HEK293 (cell line): ENCODE data around the gene MRPL32.

ENCODE experiments used
- CTCF ChIA-PET: fragments of 350-600 bp; formaldehyde crosslinking; extraction: SDS; loops from one replicate; lab custom pipeline; 2021; ENCODE audit warnings: antibody characterized with exemption; lab: Yijun Ruan, JAX
- POLR2A ChIA-PET: fragments of 300-600 bp; formaldehyde crosslinking; extraction: SDS; loops from one replicate; lab custom pipeline; 2020; ENCODE audit warnings: antibody characterized with exemption, inconsistent platforms; lab: Yijun Ruan, JAX
- H3K27ac ChIP-seq: fragments of 200-500 bp; sonication (Bioruptor generic); 2 replicates; pipeline ENCODE4 v1.5.1; 2014; ENCODE audit warnings: low read depth, low read length, control low read depth, inconsistent platforms; ENCODE audit errors: extremely low read depth
- H3K36me3 ChIP-seq, 2 experiments: fragments of 200-500 bp in 1 of 2; sonication (Bioruptor generic) in 1 of 2; 1 replicate in 1 of 2; 2 replicates in 1 of 2; pipeline ENCODE4 v1.5.1; 2014 to 2017; ENCODE audit warnings: inconsistent platforms in 2 of 2, low read length in 2 of 2; ENCODE audit not compliant: control insufficient read depth in 2 of 2, insufficient read depth in 1 of 2
- H3K4me1 ChIP-seq: fragments of 200-500 bp; sonication (Bioruptor generic); 2 replicates; pipeline ENCODE4 v1.5.1; 2014; ENCODE audit warnings: mild to moderate bottlenecking, low read length, inconsistent platforms; ENCODE audit not compliant: control insufficient read depth, insufficient read depth
- H3K4me3 ChIP-seq: 2 replicates; pipeline ENCODE4 v1.5.1; 2011; ENCODE audit warnings: low read depth, mild to moderate bottlenecking, control low read depth, low read length, moderate library complexity
- H3K9me3 ChIP-seq: fragments of 200-500 bp; sonication (Bioruptor generic); 2 replicates; pipeline ENCODE4 v1.5.1; 2014; ENCODE audit warnings: low read depth, low read length, inconsistent platforms; ENCODE audit not compliant: control insufficient read depth, insufficient read depth
- GFI1B ChIP-seq: fragments of 450-650 bp; formaldehyde crosslinking; IDR thresholded peaks from 2 replicates; pipeline ENCODE4 v1.5.1; 2016; ENCODE audit warnings: missing biosample characterization, missing genetic modification characterization
- HIC1 ChIP-seq: fragments of 450-650 bp; formaldehyde crosslinking; IDR thresholded peaks from 2 replicates; pipeline ENCODE4 v1.5.1; 2016; ENCODE audit warnings: missing biosample characterization, missing genetic modification characterization
- IKZF3 ChIP-seq: fragments of 450-650 bp; IDR thresholded peaks from 2 replicates; pipeline ENCODE4 v1.5.0; 2018; ENCODE audit warnings: missing biosample characterization, mild to moderate bottlenecking, missing genetic modification characterization, moderate library complexity
- KLF10 ChIP-seq: fragments of 450-650 bp; IDR thresholded peaks from 2 replicates; pipeline ENCODE4 v1.5.1; 2018; ENCODE audit warnings: missing biosample characterization, mild to moderate bottlenecking, missing genetic modification characterization
- KLF8 ChIP-seq: fragments of 450-650 bp; formaldehyde crosslinking; IDR thresholded peaks from 2 replicates; pipeline ENCODE4 v1.5.1; 2016; ENCODE audit warnings: missing biosample characterization, missing genetic modification characterization
- MYNN ChIP-seq: fragments of 450-650 bp; formaldehyde crosslinking; IDR thresholded peaks from 2 replicates; pipeline ENCODE4 v1.5.1; 2016; ENCODE audit warnings: missing biosample characterization, missing genetic modification characterization, borderline replicate concordance
- MZF1 ChIP-seq: fragments of 450-650 bp; formaldehyde crosslinking; IDR thresholded peaks from 2 replicates; pipeline ENCODE4 v1.5.1; 2017; ENCODE audit warnings: missing biosample characterization, missing genetic modification characterization, borderline replicate concordance
- PRDM10 ChIP-seq: fragments of 450-650 bp; formaldehyde crosslinking; IDR thresholded peaks from 2 replicates; pipeline ENCODE4 v1.5.1; 2016; ENCODE audit warnings: missing biosample characterization, missing genetic modification characterization
- RBAK ChIP-seq: fragments of 450-650 bp; formaldehyde crosslinking; IDR thresholded peaks from 2 replicates; pipeline ENCODE4 v1.5.1; 2016; ENCODE audit warnings: missing biosample characterization, missing genetic modification characterization
- SETDB1 ChIP-seq: IDR thresholded peaks from one replicate; pipeline ENCODE4 v1.6.1; 2017; ENCODE audit warnings: mild to moderate bottlenecking, low read length, moderate library complexity, mixed read lengths; ENCODE audit not compliant: insufficient read length
- ZBTB20 ChIP-seq: fragments of 450-650 bp; formaldehyde crosslinking; IDR thresholded peaks from 2 replicates; pipeline ENCODE4 v1.5.1; 2016; ENCODE audit warnings: missing biosample characterization, missing genetic modification characterization
- ZNF140 ChIP-seq: fragments of 450-650 bp; formaldehyde crosslinking; IDR thresholded peaks from 2 replicates; pipeline ENCODE4 v1.5.1; 2016; ENCODE audit warnings: missing biosample characterization, missing genetic modification characterization
- ZNF146 ChIP-seq: fragments of 450-650 bp; formaldehyde crosslinking; IDR thresholded peaks from 2 replicates; pipeline ENCODE4 v1.5.1; 2016; ENCODE audit warnings: missing biosample characterization, missing genetic modification characterization
- ZNF202 ChIP-seq: fragments of 450-650 bp; formaldehyde crosslinking; IDR thresholded peaks from 2 replicates; pipeline ENCODE4 v1.5.1; 2016; ENCODE audit warnings: missing biosample characterization, missing genetic modification characterization, borderline replicate concordance
- ZNF221 ChIP-seq: fragments of 450-650 bp; formaldehyde crosslinking; IDR thresholded peaks from 2 replicates; pipeline ENCODE4 v1.5.1; 2017; ENCODE audit warnings: missing biosample characterization, missing genetic modification characterization, borderline replicate concordance
- ZNF248 ChIP-seq: fragments of 450-650 bp; formaldehyde crosslinking; IDR thresholded peaks from 2 replicates; pipeline ENCODE4 v1.5.1; 2017; ENCODE audit warnings: missing biosample characterization, missing genetic modification characterization
- ZNF274 ChIP-seq, 2 experiments: fragments of 200-500 bp in 1 of 2; fragments of 450-650 bp in 1 of 2; sonication (Bioruptor generic) in 1 of 2; formaldehyde crosslinking in 1 of 2; IDR thresholded peaks; 2 replicates each; pipeline versions ENCODE4 v1.5.1 to v1.6.1; 2014 to 2016; ENCODE audit warnings: borderline replicate concordance in 1 of 2, inconsistent platforms in 1 of 2, low read length in 1 of 2, missing biosample characterization in 1 of 2, missing genetic modification characterization in 1 of 2
- ZNF48 ChIP-seq: fragments of 450-650 bp; formaldehyde crosslinking; IDR thresholded peaks from 2 replicates; pipeline ENCODE4 v1.5.1; 2016; ENCODE audit warnings: missing biosample characterization, missing genetic modification characterization
- ZNF521 ChIP-seq: fragments of 450-650 bp; formaldehyde crosslinking; IDR thresholded peaks from 2 replicates; pipeline ENCODE4 v1.5.1; 2017; ENCODE audit warnings: missing biosample characterization, mild to moderate bottlenecking, missing genetic modification characterization
- ZNF544 ChIP-seq: fragments of 450-650 bp; formaldehyde crosslinking; IDR thresholded peaks from 2 replicates; pipeline ENCODE4 v1.5.0; 2017; ENCODE audit warnings: missing biosample characterization, missing genetic modification characterization
- ZNF624 ChIP-seq: fragments of 450-650 bp; formaldehyde crosslinking; IDR thresholded peaks from 2 replicates; pipeline ENCODE4 v1.5.1; 2017; ENCODE audit warnings: missing biosample characterization, missing genetic modification characterization
- ZNF645 ChIP-seq: fragments of 450-650 bp; formaldehyde crosslinking; IDR thresholded peaks from 2 replicates; pipeline ENCODE4; 2016; ENCODE audit warnings: missing biosample characterization, missing genetic modification characterization
- ZNF792 ChIP-seq: fragments of 450-650 bp; formaldehyde crosslinking; IDR thresholded peaks from 2 replicates; pipeline ENCODE4 v1.5.1; 2016; ENCODE audit warnings: missing biosample characterization, missing genetic modification characterization

Gene MRPL32

GRCh38 chr7:42959549-42959948, 27.4 kb downstream of the MRPL32 start:
- no peaks in the 10 kb centered on the region for H3K36me3 ChIP-seq
- ChIA-PET POLR2A (no interaction called here), CTCF (interaction anchor here (0.7 to 1.1 kb wide), 2 partner anchors 112 to 325 kb away, joined by 3 read pairs; no protein-coding TSS in a partner anchor)
- no peak for TF ChIP-seq IKZF3
- H3K4me1 ChIP-seq: no peaks in the 10 kb centered on the region
- H3K4me3 ChIP-seq: no peak overlapping the region
- H3K9me3 ChIP-seq: no peaks in the 10 kb centered on the region
- no peak overlapping the region for H3K27ac ChIP-seq

GRCh38 chr7:42960762-42961161, 28.6 kb downstream of the MRPL32 start:
- TF ChIP-seq ZBTB20 (tag by site-specific recombination) (no peak), ZNF792 (tag by site-specific recombination) (no peak), HIC1 (tag by site-specific recombination) (no peak), PRDM10 (no peak), MZF1 (tag by site-specific recombination) (no peak), ZNF274 (IDR thresholded peaks at IDR 0.05; ENCODE audit: low read length) (no peak), ZNF274 (tag by site-specific recombination; IDR thresholded peaks at IDR 0.05; ENCODE audit: borderline replicate concordance) (no peak), KLF10 (tag by site-specific recombination) (no peak)
- Histone ChIP-seq H3K36me3 (no peaks in the 10 kb centered on the region), H3K4me3 (no peak overlapping the region), H3K9me3 (no peaks in the 10 kb centered on the region), H3K4me1 (no peaks in the 10 kb centered on the region), H3K27ac (no peak overlapping the region)
- CTCF ChIA-PET: interaction anchor here (0.5 to 1.2 kb wide), 3 partner anchors 19 to 519 kb away, joined by 3 read pairs; no protein-coding TSS in a partner anchor
- POLR2A ChIA-PET: no interaction called here

- POLR2A ChIA-PET: no interaction called here
Measured at GRCh38 chr7:42961170-42961569, 29.0 kb downstream of the MRPL32 start.

GRCh38 chr7:42964293-42964692, 32.1 kb downstream of the MRPL32 start:
- ChIA-PET CTCF (interaction anchor here (1.7 kb wide), 1 partner anchor 23 kb away, joined by 6 read pairs; no protein-coding TSS in a partner anchor), POLR2A (no interaction called here)
- Histone ChIP-seq H3K4me1 (no peaks in the 10 kb centered on the region), H3K36me3 (no peaks in the 10 kb centered on the region), H3K9me3 (no peaks in the 10 kb centered on the region), H3K27ac (no peak overlapping the region), H3K4me3 (no peak overlapping the region)
- TF ChIP-seq ZNF624 (tag by site-specific recombination): no peak
- TF ChIP-seq ZNF645 (tag by site-specific recombination): no peak
- no peak for TF ChIP-seq MYNN (tag by site-specific recombination)
- no peak for TF ChIP-seq KLF8 (tag by site-specific recombination)
- TF ChIP-seq ZNF202 (tag by site-specific recombination): no peak
- TF ChIP-seq IKZF3: no peak
- no peak for TF ChIP-seq ZNF544 (tag by site-specific recombination)
- no peak for TF ChIP-seq ZNF521
- no peak for TF ChIP-seq ZNF48 (tag by site-specific recombination)
- TF ChIP-seq ZNF248 (tag by site-specific recombination): no peak
- no peak for TF ChIP-seq ZNF140 (tag by site-specific recombination)
- TF ChIP-seq GFI1B (tag by site-specific recombination): no peak

More at GRCh38 chr7:42961170-42961569, 29.0 kb downstream of the MRPL32 start:
- H3K36me3 ChIP-seq: no peaks in the 10 kb centered on the region
- TF ChIP-seq ZNF146 (tag by site-specific recombination) (no peak), ZNF221 (no peak), RBAK (no peak), SETDB1 (no peak)
- no peak overlapping the region for H3K4me3 ChIP-seq
- H3K9me3 ChIP-seq: no peaks in the 10 kb centered on the region
- CTCF ChIA-PET: interaction anchor here (1.2 kb wide), 1 partner anchor 415 kb away, joined by 3 read pairs; no protein-coding TSS in a partner anchor
- no peak overlapping the region for H3K27ac ChIP-seq
- no peaks in the 10 kb centered on the region for H3K4me1 ChIP-seq
